T-helper 17 cell (primary cell): Measurements from ENCODE around the gene PPM1A. TPM values are rescaled to one million over a fixed set of nuclear protein-coding genes. Genes with fewer than 3 reads are reported as not detected.

Experiments used
- total RNA-seq, 4 donors: library from RNA in 2 of 4; stranded (reverse) in 2 of 4; gene quantifications; one replicate each; pipeline ENCODE4 v1.2.3 and lab custom pipeline; 2022 to 2026

PPM1A gene
- total RNA-seq, 2 donors from 2014 or later, result 67.2 to 111 TPM

Other genes with a start within 250 kb of the PPM1A start
- gene PCNX4, start 157.3 kb upstream of the PPM1A start, total RNA-seq, result 10 to 100 TPM; 27.7 to 35.3 TPM
- gene DHRS7, start 83.8 kb upstream of the PPM1A start, total RNA-seq, result 10 to 100 TPM; 44.8 to 48.0 TPM
- gene C14orf39, start 236.8 kb downstream of the PPM1A start, total RNA-seq, result not detected